K562 (cell line): ENCODE measurements around the gene SCRG1. TPM values are rescaled to one million over a fixed set of nuclear protein-coding genes. Genes with fewer than 3 reads are reported as not detected.

ENCODE experiments used
- BDP1 ChIP-seq: IDR thresholded peaks from 3 replicates; pipeline ENCODE4 v1.6.1; 2011; ENCODE audit not compliant: insufficient read length, insufficient read depth
- CREBBP ChIP-seq: IDR thresholded peaks from one replicate; pipeline ENCODE4 v1.6.1; 2012; ENCODE audit warnings: low read depth, mild to moderate bottlenecking, control low read depth, inconsistent platforms, low read length
- ELK1 ChIP-seq: sonication (generic); formaldehyde crosslinking; IDR thresholded peaks from 2 replicates; pipeline ENCODE4 v1.8.1; 2022; ENCODE audit warnings: missing genetic modification reagents
- EP300 ChIP-seq: IDR thresholded peaks from 2 replicates; pipeline ENCODE4 v1.6.1; 2012; ENCODE audit warnings: low read length, improper control_type of control experiment
- ETS2 ChIP-seq: IDR thresholded peaks from 2 replicates; pipeline ENCODE4 v1.6.1; 2016; ENCODE audit warnings: borderline replicate concordance, missing genetic modification characterization, mild to moderate bottlenecking, moderate library complexity, missing compliant biosample characterization; ENCODE audit not compliant: poor library complexity, severe bottlenecking
- FOXJ3 ChIP-seq: sonication (generic); formaldehyde crosslinking; IDR thresholded peaks from 2 replicates; pipeline ENCODE4 v1.4.0; 2020; ENCODE audit warnings: mild to moderate bottlenecking, missing genetic modification reagents
- FUS ChIP-seq: fragments of 200-400 bp; formaldehyde crosslinking; optimal IDR thresholded peaks from 2 replicates; pipeline ENCODE3; 2017; ENCODE audit warnings: low read depth, low read length
- MCM7 ChIP-seq, 2 experiments: fragments of 450-650 bp; IDR thresholded peaks; 2 replicates each; pipeline ENCODE4 v1.6.1; 2016 to 2018
- MYC ChIP-seq, 2 experiments: fragments of 250-450 bp in 1 of 2; sonication (Bioruptor Pico) in 1 of 2; IDR thresholded peaks; 2 replicates each; pipeline versions ENCODE4 v1.5.1 to v1.6.1; 2012 to 2021; ENCODE audit warnings: low read depth in 2 of 2, borderline replicate concordance in 1 of 2, improper control_type of control experiment in 1 of 2, low read length in 1 of 2, mild to moderate bottlenecking in 1 of 2, moderate library complexity in 1 of 2
- NCOA2 ChIP-seq, 2 experiments: fragments of 450-650 bp; IDR thresholded peaks; 2 replicates each; pipeline ENCODE4 v1.6.1; 2018; ENCODE audit warnings: mild to moderate bottlenecking in 2 of 2, moderate library complexity in 1 of 2; ENCODE audit not compliant: partially characterized antibody in 2 of 2
- NR1H2 ChIP-seq: sonication (generic); formaldehyde crosslinking; IDR thresholded peaks from 2 replicates; pipeline ENCODE4 v1.4.0; 2020; ENCODE audit warnings: mild to moderate bottlenecking, missing genetic modification reagents
- TEAD1 ChIP-seq, 2 experiments: fragments of 450-650 bp in 1 of 2; sonication (generic) in 1 of 2; formaldehyde crosslinking; IDR thresholded peaks; 2 replicates each; pipeline versions ENCODE4 v1.4.0 to v1.8.0; 2020 to 2022; ENCODE audit warnings: mild to moderate bottlenecking in 2 of 2, missing genetic modification reagents in 1 of 2
- ZBED1 ChIP-seq: IDR thresholded peaks from 2 replicates; pipeline ENCODE4 v1.6.1; 2014
- ZHX1 ChIP-seq: fragments of 150-350 bp; conservative IDR thresholded peaks from 2 replicates; pipeline ENCODE4 v1.6.1; 2014; ENCODE audit warnings: low read length
- ZNF280B ChIP-seq: fragments of 250-450 bp; sonication (Bioruptor Pico); IDR thresholded peaks from 2 replicates; pipeline ENCODE4 v1.5.1; 2021; ENCODE audit warnings: mild to moderate bottlenecking
- ZNF57 ChIP-seq: fragments of 450-650 bp; formaldehyde crosslinking; IDR thresholded peaks from 2 replicates; pipeline ENCODE4 v1.4.0; 2020; ENCODE audit warnings: mild to moderate bottlenecking, moderate library complexity
- ZZZ3 ChIP-seq: fragments of 450-650 bp; IDR thresholded peaks from 2 replicates; pipeline ENCODE4 v1.6.1; 2016; ENCODE audit warnings: antibody characterized with exemption, mild to moderate bottlenecking, moderate library complexity
- polyA plus RNA-seq, 8 experiments: library from polyadenylated mRNA; depleted of rRNA in 4 of 8; stranded (reverse) in 5 of 8; unstranded in 3 of 8; fragments of >200 nt; fragmentation: Nextera tagmentation in 2 of 8; fragmentation: Illumina TruSeq in 1 of 8; extraction: Ambion mirVana in 2 of 8; extraction: Trizol in 1 of 8; gene quantifications; 2 replicates each; pipeline versions ENCODE4 v1.2.1 to v1.2.3, GENCODE V29; 2011 to 2014; ENCODE audit warnings: inconsistent platforms in 1 of 8, missing spikeins in 1 of 8
- total RNA-seq, 7 experiments: library from RNA; depleted of rRNA in 6 of 7; stranded (reverse); fragments of >200 nt in 6 of 7; fragmentation: Illumina TruSeq in 2 of 7; extraction: Trizol in 2 of 7; gene quantifications; 2 replicates each; pipeline versions ENCODE4 v1.2.1 to v1.2.3, GENCODE V29; 2011 to 2021; ENCODE audit warnings: low replicate concordance in 1 of 7
- TF ChIP-seq, protein P1 (sequence below): fragments of 450-650 bp; formaldehyde crosslinking; IDR thresholded peaks from 2 replicates; pipeline ENCODE4 v1.4.0; 2020; ENCODE audit warnings: mild to moderate bottlenecking, moderate library complexity

The SCRG1 gene
- total and polyA plus RNA-seq, 9 of the 15 experiments (the other 6 are each of a cell fraction or from before 2014, with no cell fraction given), result 0.01 TPM; not detected in 7

DNA sequence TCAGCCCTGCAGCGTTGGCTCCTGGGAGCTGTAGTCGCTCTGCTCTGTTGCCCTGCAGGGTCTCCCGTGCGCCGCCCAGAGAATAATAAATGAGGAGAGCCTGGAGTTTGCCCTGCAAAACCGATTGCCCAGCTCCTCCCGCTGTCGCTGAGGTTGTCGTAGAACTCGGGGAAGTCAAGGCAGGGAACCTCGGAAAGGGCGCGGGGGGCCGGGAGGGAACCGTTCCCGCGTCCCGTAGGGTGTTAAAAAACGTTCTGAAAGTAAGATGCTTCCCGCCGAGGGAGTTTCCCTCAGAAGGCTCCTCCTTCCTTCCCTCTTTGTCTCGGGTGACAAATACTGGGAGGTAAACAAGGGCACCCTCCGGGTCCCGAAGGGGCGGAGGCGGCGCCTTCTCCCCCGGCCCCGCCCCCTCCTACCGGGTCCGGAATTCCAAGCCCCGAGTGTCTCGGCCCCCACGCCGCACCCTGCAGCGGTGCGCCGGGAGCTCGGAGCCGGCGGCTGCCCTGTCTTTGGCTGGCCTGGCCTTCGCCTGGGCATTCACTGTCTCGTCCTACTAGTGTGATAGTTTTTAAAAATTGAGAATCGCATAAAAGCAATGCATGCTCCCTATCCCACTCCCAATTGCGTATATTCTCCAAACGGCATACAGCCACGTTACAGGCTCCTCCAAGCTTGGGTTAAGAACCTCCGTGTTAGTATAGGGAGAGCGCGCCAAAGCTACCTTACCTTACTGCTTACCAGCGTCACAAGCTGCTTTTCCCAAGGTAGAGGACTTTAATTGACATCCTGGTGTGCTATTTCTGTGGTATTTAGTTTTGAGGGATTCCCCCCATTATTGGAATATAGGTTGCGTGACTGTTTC is 63.8 kb downstream of the SCRG1 start (continued):
- no peak for TF ChIP-seq ZNF57 (CRISPR knock-in tag)
- TF ChIP-seq BDP1, result no peak
- TF ChIP-seq FOXJ3 (CRISPR knock-in tag), result peak; percentile 29; the same call in 1 of the 2 replicates
- no peak for TF ChIP-seq ZHX1
- no peak for TF ChIP-seq ZBED1
- no peak for TF ChIP-seq ZNF280B (CRISPR knock-in tag)
- no peak for TF ChIP-seq MCM7 (IDR thresholded peaks at IDR 0.05)
- TF ChIP-seq ZZZ3, result no peak
- TF ChIP-seq MYC (IDR thresholded peaks at IDR 0.05; ENCODE audit: low read depth, low read length), result peak; percentile 78
- TF ChIP-seq MYC (CRISPR knock-in tag; IDR thresholded peaks at IDR 0.05; ENCODE audit: borderline replicate concordance, low read depth), result 0 out of 2 replicates have a peak, but pooled peaks have one; percentile 13
- TF ChIP-seq ELK1 (CRISPR knock-in tag), result no peak
- TF ChIP-seq NCOA2 (IDR thresholded peaks at IDR 0.05; ENCODE audit: partially characterized antibody in 2 of 2), result no peak
- peak in 1 of 2 experiments; percentile 98; a peak in 2 of 4 replicates for TF ChIP-seq TEAD1 (CRISPR knock-in tag; IDR thresholded peaks at IDR 0.05)
- TF ChIP-seq CREBBP, result no peak
- no peak for TF ChIP-seq FUS
- TF ChIP-seq NR1H2, result no peak
- TF ChIP-seq, protein P1, sequence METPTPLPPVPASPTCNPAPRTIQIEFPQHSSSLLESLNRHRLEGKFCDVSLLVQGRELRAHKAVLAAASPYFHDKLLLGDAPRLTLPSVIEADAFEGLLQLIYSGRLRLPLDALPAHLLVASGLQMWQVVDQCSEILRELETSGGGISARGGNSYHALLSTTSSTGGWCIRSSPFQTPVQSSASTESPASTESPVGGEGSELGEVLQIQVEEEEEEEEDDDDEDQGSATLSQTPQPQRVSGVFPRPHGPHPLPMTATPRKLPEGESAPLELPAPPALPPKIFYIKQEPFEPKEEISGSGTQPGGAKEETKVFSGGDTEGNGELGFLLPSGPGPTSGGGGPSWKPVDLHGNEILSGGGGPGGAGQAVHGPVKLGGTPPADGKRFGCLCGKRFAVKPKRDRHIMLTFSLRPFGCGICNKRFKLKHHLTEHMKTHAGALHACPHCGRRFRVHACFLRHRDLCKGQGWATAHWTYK (CRISPR knock-in tag), result no peak; the same call in 1 of the 2 replicates
- no peak for TF ChIP-seq ETS2 (tag)
- TF ChIP-seq EP300, result peak; percentile 46
